H1 (cell line): ENCODE measurements around the gene ASPDH. TPM values are rescaled to one million over a fixed set of nuclear protein-coding genes. Genes with fewer than 3 reads are reported as not detected.

Experiments
- CTCF ChIA-PET: fragments of 300-600 bp; sonication (Branson Sonifier 250); formaldehyde crosslinking; loops from one replicate; lab custom pipeline; 2021; ENCODE audit not compliant: partially characterized antibody; lab: Charles Lee
- POLR2A ChIA-PET: fragments of 300-600 bp; sonication (Branson Sonifier 250); formaldehyde crosslinking; loops from one replicate; lab custom pipeline; 2021; ENCODE audit warnings: inconsistent platforms; ENCODE audit not compliant: partially characterized antibody; lab: Charles Lee
- DNase-seq, 2 experiments: peaks; one replicate each; pipeline versions ENCODE4 v3.0.0 to v3.0.0-alpha.2; 2010 to 2022; ENCODE audit warnings: low spot score in 2 of 2, low read depth in 1 of 2, mixed read lengths in 1 of 2
- FAIRE-seq: peaks from 2 replicates; lab custom pipeline; 2011; peaks lifted over from hg19 to GRCh38; lab: Jason Lieb, UNC
- H2AFZ ChIP-seq: 2 replicates; pipeline ENCODE4 v1.8.1; 2012; ENCODE audit warnings: low read length, inconsistent platforms
- H2AK5ac ChIP-seq: 2 replicates; pipeline ENCODE4 v1.6.1; 2013; ENCODE audit warnings: low read depth, low read length
- H2BK120ac ChIP-seq: replicated peaks from 2 replicates; pipeline ENCODE3; 2013; ENCODE audit warnings: low read depth, low read length, inconsistent platforms
- H2BK12ac ChIP-seq: 2 replicates; pipeline ENCODE4 v1.6.1; 2013; ENCODE audit warnings: low read depth, low read length
- H2BK15ac ChIP-seq: 2 replicates; pipeline ENCODE4 v1.6.1; 2013; ENCODE audit warnings: low read length
- H2BK20ac ChIP-seq: 2 replicates; pipeline ENCODE4 v1.6.1; 2013; ENCODE audit warnings: low read length
- H2BK5ac ChIP-seq: 2 replicates; pipeline ENCODE4 v1.6.1; 2013; ENCODE audit warnings: low read depth, low read length
- H3K14ac ChIP-seq: 2 replicates; pipeline ENCODE4 v1.6.1; 2013; ENCODE audit warnings: inconsistent platforms; ENCODE audit not compliant: insufficient read length
- H3K18ac ChIP-seq: 2 replicates; pipeline ENCODE4 v1.6.1; 2013; ENCODE audit warnings: low read length; ENCODE audit errors: extremely low read depth
- H3K23ac ChIP-seq: 2 replicates; pipeline ENCODE4 v1.6.1; 2013; ENCODE audit warnings: inconsistent platforms; ENCODE audit not compliant: insufficient read length
- H3K23me2 ChIP-seq: 2 replicates; pipeline ENCODE4 v1.6.1; 2013; ENCODE audit warnings: low read depth, low read length
- H3K27ac ChIP-seq: 2 replicates; pipeline ENCODE4 v1.6.1; 2011; ENCODE audit warnings: low read depth, low read length, inconsistent platforms
- H3K27me3 ChIP-seq, 4 experiments: replicated peaks in 1 of 4; 1 replicate in 1 of 4; 2 replicates in 3 of 4; pipeline versions ENCODE4 v1.6.1 to v1.8.1; 2011 to 2013; ENCODE audit warnings: low read length in 3 of 4, mild to moderate bottlenecking in 3 of 4, inconsistent platforms in 2 of 4, mixed read lengths in 2 of 4, moderate library complexity in 1 of 4; ENCODE audit not compliant: control insufficient read depth in 3 of 4, insufficient read depth in 3 of 4; ENCODE audit errors: extremely low read depth in 1 of 4
- H3K36me3 ChIP-seq, 4 experiments: 2 replicates each; pipeline versions ENCODE4 v1.6.1 to v1.8.1; 2011 to 2013; ENCODE audit warnings: mild to moderate bottlenecking in 4 of 4, low read length in 3 of 4, moderate library complexity in 2 of 4, control low read depth in 1 of 4, inconsistent platforms in 1 of 4; ENCODE audit not compliant: insufficient read depth in 4 of 4, control insufficient read depth in 2 of 4
- H3K4ac ChIP-seq: replicated peaks from 2 replicates; pipeline ENCODE3; 2013; ENCODE audit warnings: low read length, low read depth, mixed read lengths, inconsistent platforms; ENCODE audit not compliant: insufficient read length
- H3K4me1 ChIP-seq, 4 experiments: replicated peaks in 1 of 4; 1 replicate in 1 of 4; 2 replicates in 3 of 4; pipeline versions ENCODE4 v1.6.1 to v1.8.1; 2011 to 2013; ENCODE audit warnings: low read length in 3 of 4, inconsistent platforms in 2 of 4, mixed read lengths in 1 of 4; ENCODE audit not compliant: insufficient read depth in 4 of 4, control insufficient read depth in 3 of 4
- H3K4me2 ChIP-seq, 2 experiments: 2 replicates each; pipeline versions ENCODE4 v1.6.1 to v1.8.1; 2011 to 2013; ENCODE audit warnings: low read depth in 2 of 2, low read length in 2 of 2, control low read depth in 1 of 2, inconsistent platforms in 1 of 2, mild to moderate bottlenecking in 1 of 2; ENCODE audit not compliant: insufficient read depth in 1 of 2
- H3K4me3 ChIP-seq, 4 experiments: fragments of 200-600, 300-600 bp in 1 of 4; sonication (generic), shearing (Covaris generic), sonication (Bioruptor Twin) in 1 of 4; 2 replicates each; pipeline versions ENCODE4 v1.5.1 to v1.8.1; 2011 to 2016; ENCODE audit warnings: low read length in 4 of 4, low read depth in 3 of 4, control low read depth in 2 of 4, inconsistent platforms in 2 of 4, mild to moderate bottlenecking in 2 of 4, mixed read lengths in 1 of 4, moderate library complexity in 1 of 4; ENCODE audit not compliant: insufficient read depth in 2 of 4; ENCODE audit errors: extremely low read depth in 1 of 4
- H3K56ac ChIP-seq: replicated peaks from 2 replicates; pipeline ENCODE3; 2013; ENCODE audit warnings: low read depth, mild to moderate bottlenecking, mixed read lengths, low read length, inconsistent platforms; ENCODE audit not compliant: insufficient read length
- H3K79me1 ChIP-seq: 2 replicates; pipeline ENCODE4 v1.6.1; 2013; ENCODE audit warnings: low read depth, low read length, control low read depth
- H3K79me2 ChIP-seq, 2 experiments: 2 replicates each; pipeline versions ENCODE4 v1.6.1 to v1.8.1; 2012 to 2013; ENCODE audit warnings: low read length in 2 of 2, mild to moderate bottlenecking in 2 of 2, inconsistent platforms in 1 of 2; ENCODE audit not compliant: insufficient read depth in 2 of 2, control insufficient read depth in 1 of 2
- H3K9ac ChIP-seq, 4 experiments: replicated peaks in 1 of 4; 1 replicate in 1 of 4; 2 replicates in 3 of 4; pipeline versions ENCODE4 v1.6.1 to v1.8.1; 2011 to 2013; ENCODE audit warnings: low read depth in 3 of 4, low read length in 3 of 4, control low read depth in 2 of 4, mild to moderate bottlenecking in 2 of 4, moderate library complexity in 2 of 4, inconsistent platforms in 1 of 4; ENCODE audit errors: extremely low read depth in 1 of 4
- H3K9me3 ChIP-seq, 2 experiments: 2 replicates each; pipeline versions ENCODE4 v1.6.1 to v1.8.1; 2012 to 2013; ENCODE audit warnings: mild to moderate bottlenecking in 2 of 2, moderate library complexity in 2 of 2, control low read depth in 1 of 2, inconsistent platforms in 1 of 2, low read depth in 1 of 2, low read length in 1 of 2, mixed read lengths in 1 of 2; ENCODE audit not compliant: insufficient read depth in 2 of 2
- H4K20me1 ChIP-seq, 2 experiments: replicated peaks in 1 of 2; 2 replicates each; pipeline versions ENCODE3 to v1.8.1; 2011 to 2013; ENCODE audit warnings: inconsistent platforms in 2 of 2, low read length in 2 of 2, mild to moderate bottlenecking in 1 of 2; ENCODE audit not compliant: insufficient read depth in 2 of 2, control insufficient read depth in 1 of 2
- H4K5ac ChIP-seq: 2 replicates; pipeline ENCODE4 v1.6.1; 2013; ENCODE audit warnings: low read length, low read depth, mixed read lengths, inconsistent platforms; ENCODE audit not compliant: insufficient read length
- H4K8ac ChIP-seq: 2 replicates; pipeline ENCODE4 v1.8.0; 2013; ENCODE audit warnings: mild to moderate bottlenecking, moderate library complexity, low read length, inconsistent platforms; ENCODE audit not compliant: insufficient read depth; ENCODE audit errors: extremely low read depth
- H4K91ac ChIP-seq: replicated peaks from 2 replicates; pipeline ENCODE3; 2013; ENCODE audit warnings: low read length, mixed read lengths, inconsistent platforms; ENCODE audit not compliant: insufficient read length
- HDAC2 ChIP-seq, 2 experiments: fragments of 300-600 bp in 1 of 2; sonication (generic) in 1 of 2; IDR thresholded peaks; 2 replicates each; pipeline ENCODE4 v1.6.1; 2011 to 2012; ENCODE audit warnings: low read depth in 2 of 2, low read length in 2 of 2, mild to moderate bottlenecking in 2 of 2, moderate library complexity in 2 of 2, borderline replicate concordance in 1 of 2, inconsistent platforms in 1 of 2
- POLR2A ChIP-seq, 2 experiments: IDR thresholded peaks; 1 replicate in 1 of 2; 2 replicates in 1 of 2; pipeline ENCODE4 v1.6.1; 2011; ENCODE audit warnings: low read depth in 2 of 2, low read length in 2 of 2, mild to moderate bottlenecking in 2 of 2; ENCODE audit errors: control extremely low read depth in 1 of 2
- POU5F1 ChIP-seq: IDR thresholded peaks from 2 replicates; pipeline ENCODE4 v1.6.1; 2011; ENCODE audit warnings: low read depth, mild to moderate bottlenecking, low read length, moderate library complexity
- RBBP5 ChIP-seq: IDR thresholded peaks from 2 replicates; pipeline ENCODE4 v1.7.1; 2012; ENCODE audit warnings: low read depth, mild to moderate bottlenecking, inconsistent platforms, low read length, moderate library complexity, borderline replicate concordance
- RFX5 ChIP-seq: IDR thresholded peaks from 2 replicates; pipeline ENCODE4 v1.6.1; 2011; ENCODE audit warnings: low read depth, low read length, improper control_type of control experiment, borderline replicate concordance
- SAP30 ChIP-seq: fragments of 300-600 bp; sonication (generic); IDR thresholded peaks from 2 replicates; pipeline ENCODE4 v1.7.1; 2012; ENCODE audit warnings: low read length, moderate library complexity, mild to moderate bottlenecking, inconsistent platforms; ENCODE audit not compliant: insufficient read depth, insufficient replicate concordance
- SIRT6 ChIP-seq: IDR thresholded peaks from one replicate; pipeline ENCODE4 v1.7.1; 2012; ENCODE audit warnings: low read length, inconsistent platforms
- SUZ12 ChIP-seq: fragments of 200-600 bp; sonication (generic); IDR thresholded peaks from 2 replicates; pipeline ENCODE4 v1.6.1; 2012; ENCODE audit warnings: mild to moderate bottlenecking, inconsistent platforms, low read length, moderate library complexity, mixed read lengths
- TAF7 ChIP-seq: optimal IDR thresholded peaks from 2 replicates; pipeline ENCODE3; 2011; ENCODE audit warnings: low read depth, mild to moderate bottlenecking, inconsistent platforms, low read length, moderate library complexity, borderline replicate concordance
- WGBS, 2 experiments: shearing (Covaris generic) in 1 of 2; methylation state at CpG; one replicate each; pipeline versions ENCODE4 v1.1.6 to v1.1.7; 2013 to 2015; ENCODE audit warnings: low lambda C conversion rate in 2 of 2, mixed read lengths in 2 of 2, inconsistent platforms in 1 of 2, low coverage in 1 of 2, missing lambda C conversion rate in 1 of 2; ENCODE audit not compliant: insufficient replicate concordance in 2 of 2, insufficient coverage in 1 of 2, insufficient read length in 1 of 2; ENCODE audit errors: extremely low coverage in 1 of 2, missing lambda C conversion rate in 1 of 2; 5-methylcytosine and 5-hydroxymethylcytosine counted together
- polyA plus RNA-seq, 7 experiments: library from polyadenylated mRNA; depleted of rRNA in 3 of 7; stranded (reverse) in 5 of 7; unstranded in 2 of 7; fragments of >200 nt in 5 of 7; fragments of 200-250 nt in 2 of 7; gene quantifications; 1 replicate in 5 of 7; 2 replicates in 1 of 7; 4 replicates in 1 of 7; pipeline versions ENCODE4 v1.2.1 to v1.2.3, GENCODE V29; 2011 to 2013; ENCODE audit warnings: missing spikeins in 2 of 7, mixed read lengths in 2 of 7
- total RNA-seq: library from RNA; stranded (reverse); fragmentation: NEBNext Ultra II Directional; extraction: Animal tissue kit (Norgen Biotek cat#: 25700); gene quantifications from 2 replicates; pipeline ENCODE4 v1.2.1, GENCODE V29; 2021
- TF ChIP-seq, protein P1 (sequence below): IDR thresholded peaks from 2 replicates; pipeline ENCODE4 v1.6.1; 2012; ENCODE audit warnings: inconsistent platforms

ASPDH gene
- total and polyA plus RNA-seq, 2 of the 8 experiments (the other 6 are each of a cell fraction or from before 2014, with no cell fraction given) = not detected

DNA sequence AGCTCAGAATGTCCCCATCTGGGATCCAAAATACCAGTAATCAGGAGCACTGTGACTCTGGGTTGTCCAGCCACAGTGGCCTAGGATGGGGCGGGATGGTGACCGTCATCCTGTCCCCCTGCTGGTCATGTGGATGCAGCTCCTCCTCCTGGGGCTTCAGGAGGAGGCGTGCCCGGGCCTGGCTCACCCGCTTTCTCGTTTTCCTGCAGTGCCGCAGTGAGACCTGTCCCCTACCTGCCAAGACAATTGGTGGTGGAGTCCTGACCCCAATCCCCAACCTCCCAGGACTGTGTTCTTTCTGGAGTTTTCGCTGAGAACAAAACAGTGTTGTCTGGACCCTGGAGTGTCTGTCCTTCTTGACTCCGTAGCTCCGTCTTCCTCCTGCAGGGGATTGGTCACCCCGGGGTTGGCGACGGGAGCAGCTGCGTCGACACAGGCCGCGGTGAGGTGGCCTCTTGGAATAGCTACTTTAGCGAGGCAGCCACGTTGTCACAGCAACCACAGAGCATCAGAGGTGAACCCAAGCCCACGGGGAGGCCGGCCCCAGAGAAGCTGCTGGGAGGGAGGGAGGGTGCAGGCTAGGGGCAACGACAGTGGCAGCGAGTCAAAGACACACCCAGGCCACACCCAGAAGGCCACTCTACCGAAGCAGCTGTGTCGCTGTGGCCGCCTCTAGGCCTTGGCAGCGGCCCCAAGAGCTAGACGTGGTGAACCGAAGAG lies 47.6 kb downstream of the ASPDH start:
- Histone ChIP-seq H3K4me2 (peak overlapping the region in 1 of 2 experiments; percentile 51; a peak in 3 of 4 replicates), H3K36me3 (no peaks in the 10 kb centered on the region), H3K9ac (0 out of 7 replicates have a peak overlapping the region, but pooled peaks of 1 of the 4 experiments have one; percentile 8), H3K79me2 (no peaks in the 10 kb centered on the region), H4K91ac (no peak overlapping the region), H3K9me3 (no peaks in the 10 kb centered on the region), H2AK5ac (no peak overlapping the region), H3K4ac (no peak overlapping the region), H4K20me1 (no peaks in the 10 kb centered on the region), H3K18ac (no peak overlapping the region), H2BK12ac (peak overlapping the region; percentile 87; the same call in 1 of the 2 replicates), H3K23ac (no peak overlapping the region), H3K14ac (no peak overlapping the region), H4K8ac (peak overlapping the region; percentile 85; the same call in 1 of the 2 replicates), H3K23me2 (no peaks in the 10 kb centered on the region), H2BK120ac (no peak overlapping the region), H2BK5ac (peak overlapping the region; percentile 63; the same call in 1 of the 2 replicates), H3K4me3 (no peak overlapping the region), H2BK15ac (no peak overlapping the region; the same call in 1 of the 2 replicates), H3K27ac (no peak overlapping the region), H2AFZ (peak overlapping the region; percentile 91; the same call in 1 of the 2 replicates), H3K56ac (no peak overlapping the region), H4K5ac (no peak overlapping the region), H2BK20ac (peak overlapping the region; percentile 72; the same call in 1 of the 2 replicates), H3K79me1 (no peaks in the 10 kb centered on the region), H3K27me3 (no peaks in the 10 kb centered on the region; a peak in 1 of 7 replicates), H3K4me1 (peaks cover 0 to 8% (median 4%) of the 10 kb centered on the region in 4 experiments; a peak in 5 of 7 replicates)
- 59% methylated on average over 27 of the region's 29 CpGs; no CpG with 5 or more reads in 1 of the 2 experiments for WGBS, 2 experiments
- DNase-seq (peak in 1 of 2 experiments; percentile 82), FAIRE-seq (no peak)
- CTCF ChIA-PET = interaction anchor here (0.6 to 4.0 kb wide), 28 partner anchors 9 to 1774 kb away, joined by 3 to 19 read pairs (median 4); no protein-coding TSS in a partner anchor
- POLR2A ChIA-PET = interaction anchor here (0.6 to 2.0 kb wide), 10 partner anchors 9 to 133 kb away, joined by 3 to 8 read pairs (median 4); partner anchors contain the start of genes EMC10, NR1H2 and POLD1
- TF ChIP-seq POU5F1 (no peak), TAF7 (no peak), RFX5 (no peak), SAP30 (no peak), HDAC2 (IDR thresholded peaks at IDR 0.05; ENCODE audit: borderline replicate concordance in 1 of 2, low read depth in 2 of 2, low read length in 2 of 2) (no peak), SIRT6 (no peak), POLR2A (IDR thresholded peaks at IDR 0.05; ENCODE audit: control extremely low read depth in 1 of 2, low read depth in 2 of 2, low read length in 2 of 2) (0 out of 3 replicates have a peak, but pooled peaks of 1 of the 2 experiments have one; percentile 35), SUZ12 (no peak), RBBP5 (no peak)
- TF ChIP-seq, protein P1, sequence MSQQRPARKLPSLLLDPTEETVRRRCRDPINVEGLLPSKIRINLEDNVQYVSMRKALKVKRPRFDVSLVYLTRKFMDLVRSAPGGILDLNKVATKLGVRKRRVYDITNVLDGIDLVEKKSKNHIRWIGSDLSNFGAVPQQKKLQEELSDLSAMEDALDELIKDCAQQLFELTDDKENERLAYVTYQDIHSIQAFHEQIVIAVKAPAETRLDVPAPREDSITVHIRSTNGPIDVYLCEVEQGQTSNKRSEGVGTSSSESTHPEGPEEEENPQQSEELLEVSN = no peak
